Spleen (tissue), 7 donors: ENCODE results near the gene ITIH6.
A peak's percentile ranks its signal among the peaks of the same experiment; 100 is the strongest.

Experiments
- POLR2A ChIP-seq, 3 donors: fragments of 450-650 bp; IDR thresholded peaks; one replicate each; pipeline ENCODE4 v1.5.1; 2017; ENCODE audit warnings: antibody characterized with exemption in 3 of 3, mild to moderate bottlenecking in 1 of 3
- POLR2AphosphoS5 ChIP-seq, 3 donors: sonication (generic); formaldehyde crosslinking; IDR thresholded peaks; one replicate each; pipeline ENCODE4 v1.5.1; 2017; ENCODE audit warnings: antibody characterized with exemption in 3 of 3
- TF ChIP-seq, protein P1 (sequence below), 11 experiments: fragments of 200-600 bp in 7 of 11; fragments of 450-650 bp in 4 of 11; sonication (generic) in 4 of 11; IDR thresholded peaks in 8 of 11; conservative IDR thresholded peaks in 3 of 11; 1 replicate in 7 of 11; 2 replicates in 4 of 11; pipeline versions ENCODE4 v1.4.0 to v1.8.0; 2016 to 2021; ENCODE audit warnings: antibody characterized with exemption in 11 of 11, inconsistent platforms in 4 of 11, mild to moderate bottlenecking in 1 of 11
- donor health status: DM: no; HTN: no; CAD: no; lungs with moderate emphysema.
- donor health status: DM: no; HTN: no; CAD: no.
- donor health status: DM: no; HTN: no; CAD: no.

DNA sequence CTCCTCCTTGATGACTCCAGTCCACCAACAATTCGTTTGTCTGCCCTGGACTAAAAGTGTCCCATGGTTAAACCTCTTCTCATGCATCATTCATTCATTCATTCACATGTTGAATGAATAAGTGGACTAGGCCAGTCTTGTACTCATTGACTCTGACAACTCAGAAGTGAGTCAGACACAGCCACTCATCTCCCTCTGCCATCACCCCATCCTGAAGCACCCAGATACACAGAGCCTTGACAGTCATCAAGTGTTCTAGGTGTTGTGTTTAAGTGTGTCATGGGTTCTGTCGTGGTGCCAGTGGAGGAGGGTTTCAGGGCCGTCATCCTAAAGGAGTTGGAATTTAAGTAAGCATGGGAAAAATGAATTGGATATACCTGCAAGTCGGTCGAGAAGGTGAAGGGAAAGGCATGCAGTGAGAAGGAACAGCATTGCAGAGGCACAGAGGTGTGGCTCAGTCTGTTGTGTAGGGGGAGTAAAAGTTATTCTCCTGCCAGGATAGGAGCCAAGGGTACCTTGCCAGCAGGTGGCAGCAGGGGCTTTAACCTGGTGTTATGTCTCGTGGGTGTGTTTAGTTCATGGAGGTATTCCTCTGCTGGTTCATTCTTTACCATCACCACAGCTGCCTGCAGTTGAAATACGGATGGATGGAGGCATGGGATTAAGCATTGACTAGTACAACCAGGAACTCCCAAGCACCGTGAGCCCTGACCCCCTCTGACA lies 27.8 kb upstream of the ITIH6 start:
- TF ChIP-seq, protein P1, sequence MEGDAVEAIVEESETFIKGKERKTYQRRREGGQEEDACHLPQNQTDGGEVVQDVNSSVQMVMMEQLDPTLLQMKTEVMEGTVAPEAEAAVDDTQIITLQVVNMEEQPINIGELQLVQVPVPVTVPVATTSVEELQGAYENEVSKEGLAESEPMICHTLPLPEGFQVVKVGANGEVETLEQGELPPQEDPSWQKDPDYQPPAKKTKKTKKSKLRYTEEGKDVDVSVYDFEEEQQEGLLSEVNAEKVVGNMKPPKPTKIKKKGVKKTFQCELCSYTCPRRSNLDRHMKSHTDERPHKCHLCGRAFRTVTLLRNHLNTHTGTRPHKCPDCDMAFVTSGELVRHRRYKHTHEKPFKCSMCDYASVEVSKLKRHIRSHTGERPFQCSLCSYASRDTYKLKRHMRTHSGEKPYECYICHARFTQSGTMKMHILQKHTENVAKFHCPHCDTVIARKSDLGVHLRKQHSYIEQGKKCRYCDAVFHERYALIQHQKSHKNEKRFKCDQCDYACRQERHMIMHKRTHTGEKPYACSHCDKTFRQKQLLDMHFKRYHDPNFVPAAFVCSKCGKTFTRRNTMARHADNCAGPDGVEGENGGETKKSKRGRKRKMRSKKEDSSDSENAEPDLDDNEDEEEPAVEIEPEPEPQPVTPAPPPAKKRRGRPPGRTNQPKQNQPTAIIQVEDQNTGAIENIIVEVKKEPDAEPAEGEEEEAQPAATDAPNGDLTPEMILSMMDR (IDR thresholded peaks at IDR 0.05 in 8 of 11, conservative IDR thresholded peaks at IDR 0.05 in 3 of 11): peak in 2 of 11 experiments; percentile 17 to 25
- TF ChIP-seq POLR2A (IDR thresholded peaks at IDR 0.05) (no peak), POLR2AphosphoS5 (IDR thresholded peaks at IDR 0.05) (no peak)
